Measurements from ENCODE around the gene TNFSF12.
A peak's percentile ranks its signal among the peaks of the same experiment; 100 is the strongest.

TNFSF12 gene

DNA sequence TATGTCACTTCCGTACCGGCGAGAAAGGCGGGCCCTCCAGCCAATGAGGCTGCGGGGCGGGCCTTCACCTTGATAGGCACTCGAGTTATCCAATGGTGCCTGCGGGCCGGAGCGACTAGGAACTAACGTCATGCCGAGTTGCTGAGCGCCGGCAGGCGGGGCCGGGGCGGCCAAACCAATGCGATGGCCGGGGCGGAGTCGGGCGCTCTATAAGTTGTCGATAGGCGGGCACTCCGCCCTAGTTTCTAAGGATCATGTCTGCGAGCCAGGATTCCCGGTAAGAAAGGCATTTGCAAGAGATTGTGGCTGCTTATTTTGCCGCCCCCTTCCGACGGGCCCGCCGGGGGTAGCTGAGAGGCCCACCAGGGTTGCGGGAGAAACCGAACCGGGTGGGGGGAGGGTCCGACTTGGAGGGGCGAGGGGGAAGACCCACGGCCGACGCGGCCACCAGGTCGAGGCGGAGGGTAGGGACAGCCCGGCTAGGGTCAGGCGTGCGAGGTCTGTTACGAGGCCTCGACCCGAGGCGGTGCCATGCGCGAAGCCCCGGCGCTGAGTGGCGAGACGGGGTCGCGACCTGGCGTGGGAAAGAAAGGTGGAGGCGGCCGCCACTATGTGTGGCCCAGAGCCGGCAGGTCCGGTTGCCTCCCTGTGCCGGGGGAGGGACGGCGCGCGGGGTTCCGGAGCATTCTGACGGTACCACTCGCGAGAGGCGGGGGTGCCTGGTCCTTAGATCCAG is 23.9 kb downstream of the TNFSF12 start:
- peak; percentile 97 for DNase-seq

DNA sequence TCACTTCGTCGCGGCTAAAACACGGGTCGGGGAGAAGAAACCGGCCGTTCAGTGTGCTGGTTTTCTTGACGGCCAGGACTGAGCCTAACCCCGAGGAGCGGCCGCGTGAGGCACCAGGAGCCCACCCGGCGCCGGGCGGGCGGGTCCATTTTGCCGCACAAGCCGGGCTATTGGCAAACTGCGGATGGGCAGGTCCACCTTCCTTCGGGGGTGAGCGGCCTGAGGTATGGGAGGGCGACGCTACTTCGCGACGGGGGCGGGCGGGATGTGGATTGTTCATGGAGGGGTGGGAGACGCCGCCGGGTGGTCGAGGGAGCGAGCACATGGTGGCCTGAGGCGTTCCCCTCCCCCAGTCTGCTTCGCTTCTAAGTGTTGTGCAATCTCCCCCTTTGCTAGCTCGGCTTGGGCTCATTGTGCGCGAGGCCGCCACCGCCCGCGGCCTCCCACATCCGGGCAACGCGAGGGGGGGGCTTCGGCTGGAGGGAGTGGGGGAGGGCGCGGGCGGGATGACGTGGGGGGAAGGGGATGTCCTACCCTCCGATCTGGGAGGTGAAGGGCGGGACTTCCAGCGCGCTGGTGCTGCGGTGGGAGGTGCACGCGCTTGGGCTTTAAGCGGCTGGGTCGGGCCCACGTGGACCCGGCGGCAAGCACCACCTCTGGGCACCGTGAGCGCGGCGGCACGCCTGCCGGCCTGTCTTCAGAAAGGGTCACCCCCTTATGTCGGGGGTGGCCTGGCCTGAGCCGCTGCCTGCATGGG is 24.6 kb downstream of the TNFSF12 start:
- DNase-seq: peak; percentile 76

DNA sequence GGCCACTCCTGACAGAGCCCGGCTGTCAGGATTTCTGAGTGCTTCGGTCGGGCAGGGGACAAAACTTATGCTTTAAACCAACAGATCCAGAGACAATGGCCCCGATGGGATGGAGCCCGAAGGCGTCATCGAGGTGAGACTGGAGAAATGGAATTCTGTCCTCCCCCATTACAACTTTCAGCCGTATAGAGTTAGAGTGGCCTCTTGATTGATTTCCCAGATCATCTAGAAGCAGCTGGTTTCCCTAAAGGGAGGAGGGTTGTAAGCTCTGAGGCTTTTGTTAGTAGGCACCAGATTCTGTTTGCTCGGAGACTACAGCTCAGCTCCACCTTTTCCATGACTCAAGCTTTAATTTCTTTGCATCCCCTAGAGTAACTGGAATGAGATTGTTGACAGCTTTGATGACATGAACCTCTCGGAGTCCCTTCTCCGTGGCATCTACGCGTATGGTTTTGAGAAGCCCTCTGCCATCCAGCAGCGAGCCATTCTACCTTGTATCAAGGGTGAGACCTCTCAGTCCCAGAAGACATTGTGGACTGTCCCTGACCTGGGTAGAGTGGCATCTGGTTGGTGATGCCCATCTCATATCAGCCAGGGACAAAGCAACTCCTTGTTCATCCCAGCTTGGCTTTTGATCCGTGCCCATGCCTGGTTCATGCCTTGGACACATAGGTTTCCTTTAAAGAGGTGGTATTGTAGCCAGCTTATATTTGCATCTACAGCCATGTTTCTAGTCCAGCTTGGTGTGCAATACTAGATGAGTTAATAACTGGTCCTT is 25.5 kb downstream of the TNFSF12 start:
- no peak for DNase-seq

DNA sequence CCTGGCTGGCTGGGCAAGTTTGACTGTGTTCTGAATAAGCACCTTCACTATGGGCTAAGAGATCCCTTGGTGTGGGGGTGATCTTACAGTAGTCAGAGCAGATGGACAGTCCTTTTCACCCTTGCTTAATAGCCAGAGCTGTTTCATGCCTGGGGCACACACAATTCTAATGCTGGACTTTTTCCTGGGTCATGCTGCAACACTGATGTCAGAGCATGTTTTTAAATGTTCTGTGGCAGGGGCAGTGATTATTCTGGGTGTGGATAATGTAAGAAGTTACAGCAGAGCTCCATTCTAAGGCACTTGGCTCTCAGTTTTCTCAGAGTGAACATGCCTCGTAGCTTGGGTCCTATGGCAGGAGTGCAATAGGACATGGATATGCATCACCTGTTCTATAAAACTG is 26.6 kb downstream of the TNFSF12 start:
- no peak for DNase-seq

DNA sequence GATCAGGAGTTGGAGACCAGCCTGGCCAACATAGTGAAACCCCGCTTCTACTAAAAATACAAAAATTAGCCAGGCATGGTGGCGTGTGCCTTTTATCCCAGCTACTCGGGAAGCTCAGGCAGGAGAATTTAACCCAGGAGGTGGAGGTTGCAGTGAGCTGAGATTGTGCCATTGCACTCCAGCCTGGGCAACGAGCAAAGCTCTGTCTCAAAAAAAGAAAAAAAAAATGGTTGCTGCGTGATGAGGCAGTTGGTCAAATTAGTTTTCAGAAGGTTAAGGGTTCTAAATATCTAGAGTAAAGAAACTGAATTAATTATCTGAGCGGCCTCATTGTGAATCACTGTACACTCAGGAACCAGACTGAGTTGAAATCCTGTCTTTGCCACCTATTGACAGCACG is 27.1 kb downstream of the TNFSF12 start:
- no peak for DNase-seq

DNA sequence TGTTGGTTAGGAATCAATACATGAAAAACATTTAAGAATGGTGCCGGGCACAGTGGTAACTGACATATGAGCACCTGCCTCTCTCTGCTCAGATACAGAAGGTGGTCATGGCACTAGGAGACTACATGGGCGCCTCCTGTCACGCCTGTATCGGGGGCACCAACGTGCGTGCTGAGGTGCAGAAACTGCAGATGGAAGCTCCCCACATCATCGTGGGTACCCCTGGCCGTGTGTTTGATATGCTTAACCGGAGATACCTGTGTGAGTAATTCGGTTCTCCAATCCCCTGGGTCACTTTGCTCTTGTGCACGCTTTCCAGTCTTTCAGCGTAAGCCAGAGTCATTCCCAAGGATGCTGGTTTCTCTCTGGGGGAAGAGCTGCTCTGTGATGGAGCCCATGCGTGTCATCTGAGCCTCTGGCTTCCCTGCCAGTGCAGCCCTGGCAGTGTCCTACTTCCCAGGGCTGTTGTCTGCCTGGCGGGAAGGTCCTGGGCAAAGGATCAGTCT is 27.6 kb downstream of the TNFSF12 start:
- DNase-seq: no peak

DNA sequence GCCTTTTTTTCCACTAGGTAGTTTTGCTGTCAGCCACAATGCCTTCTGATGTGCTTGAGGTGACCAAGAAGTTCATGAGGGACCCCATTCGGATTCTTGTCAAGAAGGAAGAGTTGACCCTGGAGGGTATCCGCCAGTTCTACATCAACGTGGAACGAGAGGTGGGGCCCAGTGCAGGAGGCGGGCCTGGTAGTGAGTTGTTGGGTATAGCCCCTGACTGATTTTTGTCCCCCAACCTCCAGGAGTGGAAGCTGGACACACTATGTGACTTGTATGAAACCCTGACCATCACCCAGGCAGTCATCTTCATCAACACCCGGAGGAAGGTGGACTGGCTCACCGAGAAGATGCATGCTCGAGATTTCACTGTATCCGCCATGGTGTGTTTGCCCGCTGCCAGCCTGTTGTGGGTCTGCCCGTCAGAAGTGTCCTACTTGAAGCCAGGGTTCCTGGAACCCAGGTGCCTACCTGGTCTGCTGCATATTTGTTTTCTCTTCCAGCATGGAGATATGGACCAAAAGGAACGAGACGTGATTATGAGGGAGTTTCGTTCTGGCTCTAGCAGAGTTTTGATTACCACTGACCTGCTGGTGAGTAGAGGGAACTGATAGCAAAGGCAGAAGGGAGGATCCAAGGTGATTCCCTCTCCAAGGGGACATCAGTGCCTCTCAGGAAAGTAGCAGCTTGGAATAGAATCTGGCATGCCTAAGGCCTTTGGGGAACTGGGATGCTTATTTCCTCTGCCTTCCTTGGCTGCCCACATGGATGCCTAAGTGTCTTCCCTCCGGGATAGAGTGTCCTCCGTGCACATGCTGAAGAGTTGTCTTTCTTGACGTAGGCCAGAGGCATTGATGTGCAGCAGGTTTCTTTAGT is 28.7 kb downstream of the TNFSF12 start:
- no peak for DNase-seq

DNA sequence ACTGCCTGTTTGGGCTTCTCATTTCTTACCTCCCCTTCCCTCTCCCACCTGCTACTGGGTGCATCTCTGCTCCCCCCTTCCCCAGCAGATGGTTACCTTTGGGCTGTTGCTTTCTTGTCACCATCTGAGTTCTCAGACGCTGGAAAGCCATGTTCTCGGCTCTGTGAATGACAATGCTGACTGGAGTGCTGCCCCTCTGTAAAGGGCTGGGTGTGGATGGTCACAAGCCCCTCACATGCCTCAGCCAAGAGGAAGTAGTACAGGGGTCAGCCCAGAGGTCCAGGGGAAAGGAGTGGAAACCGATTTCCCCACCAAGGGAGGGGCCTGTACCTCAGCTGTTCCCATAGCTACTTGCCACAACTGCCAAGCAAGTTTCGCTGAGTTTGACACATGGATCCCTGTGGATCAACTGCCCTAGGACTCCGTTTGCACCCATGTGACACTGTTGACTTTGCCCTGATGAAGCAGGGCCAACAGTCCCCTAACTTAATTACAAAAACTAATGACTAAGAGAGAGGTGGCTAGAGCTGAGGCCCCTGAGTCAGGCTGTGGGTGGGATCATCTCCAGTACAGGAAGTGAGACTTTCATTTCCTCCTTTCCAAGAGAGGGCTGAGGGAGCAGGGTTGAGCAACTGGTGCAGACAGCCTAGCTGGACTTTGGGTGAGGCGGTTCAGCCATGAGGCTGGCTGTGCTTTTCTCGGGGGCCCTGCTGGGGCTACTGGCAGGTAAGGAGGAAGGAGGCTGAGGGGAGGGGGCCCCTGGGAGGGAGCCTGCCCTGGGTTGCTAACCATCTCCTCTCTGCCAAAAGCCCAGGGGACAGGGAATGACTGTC is 30.4 kb downstream of the TNFSF12 start, which contains the start of gene CD68:
CD68 (plus strand) TSS at position 638 of the 833 bp plus-strand sequence; CDS start at position 678, 40 bp downstream.
- no peak for DNase-seq

DNA sequence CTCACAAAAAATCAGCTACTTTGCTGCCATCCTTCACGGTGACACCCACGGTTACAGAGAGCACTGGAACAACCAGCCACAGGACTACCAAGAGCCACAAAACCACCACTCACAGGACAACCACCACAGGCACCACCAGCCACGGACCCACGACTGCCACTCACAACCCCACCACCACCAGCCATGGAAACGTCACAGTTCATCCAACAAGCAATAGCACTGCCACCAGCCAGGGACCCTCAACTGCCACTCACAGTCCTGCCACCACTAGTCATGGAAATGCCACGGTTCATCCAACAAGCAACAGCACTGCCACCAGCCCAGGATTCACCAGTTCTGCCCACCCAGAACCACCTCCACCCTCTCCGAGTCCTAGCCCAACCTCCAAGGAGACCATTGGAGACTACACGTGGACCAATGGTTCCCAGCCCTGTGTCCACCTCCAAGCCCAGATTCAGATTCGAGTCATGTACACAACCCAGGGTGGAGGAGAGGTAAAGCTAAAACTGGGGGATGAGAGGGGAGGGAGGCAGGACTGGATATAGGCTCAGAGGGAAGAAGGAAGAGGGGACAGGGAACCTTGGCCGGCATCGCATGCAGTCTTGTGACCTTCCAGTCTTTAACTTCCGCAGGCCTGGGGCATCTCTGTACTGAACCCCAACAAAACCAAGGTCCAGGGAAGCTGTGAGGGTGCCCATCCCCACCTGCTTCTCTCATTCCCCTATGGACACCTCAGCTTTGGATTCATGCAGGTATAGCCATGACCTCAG is 31.2 kb downstream of the TNFSF12 start:
- no peak for DNase-seq

DNA sequence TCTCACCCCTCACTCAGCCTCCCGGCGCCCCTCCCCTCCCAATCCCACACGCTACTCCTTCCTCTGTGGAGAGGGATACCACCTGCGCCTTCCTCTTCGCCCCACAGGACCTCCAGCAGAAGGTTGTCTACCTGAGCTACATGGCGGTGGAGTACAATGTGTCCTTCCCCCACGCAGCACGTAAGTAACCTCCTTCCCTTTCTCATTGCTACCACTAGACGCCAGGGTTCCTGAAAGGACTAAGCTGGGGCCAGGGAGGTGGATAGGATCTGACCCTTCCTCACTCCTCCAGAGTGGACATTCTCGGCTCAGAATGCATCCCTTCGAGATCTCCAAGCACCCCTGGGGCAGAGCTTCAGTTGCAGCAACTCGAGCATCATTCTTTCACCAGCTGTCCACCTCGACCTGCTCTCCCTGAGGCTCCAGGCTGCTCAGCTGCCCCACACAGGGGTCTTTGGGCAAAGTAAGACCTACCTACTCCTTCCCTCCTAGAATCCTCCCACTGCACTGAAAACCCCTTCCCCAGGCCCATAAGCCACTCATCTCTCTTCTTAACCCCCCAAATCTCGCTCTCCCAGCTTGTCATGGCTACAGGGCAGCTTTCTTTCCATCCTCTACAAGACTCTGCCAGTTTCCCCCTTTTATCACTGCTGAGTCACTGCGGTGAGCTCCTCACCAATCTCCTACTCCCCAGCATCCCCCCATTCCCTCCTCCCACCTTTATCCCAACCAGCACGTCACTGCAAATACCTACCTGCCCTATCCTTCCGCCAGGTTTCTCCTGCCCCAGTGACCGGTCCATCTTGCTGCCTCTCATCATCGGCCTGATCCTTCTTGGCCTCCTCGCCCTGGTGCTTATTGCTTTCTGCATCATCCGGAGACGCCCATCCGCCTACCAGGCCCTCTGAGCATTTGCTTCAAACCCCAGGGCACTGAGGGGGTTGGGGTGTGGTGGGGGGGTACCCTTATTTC is 32.0 kb downstream of the TNFSF12 start:
- no peak for DNase-seq

DNA sequence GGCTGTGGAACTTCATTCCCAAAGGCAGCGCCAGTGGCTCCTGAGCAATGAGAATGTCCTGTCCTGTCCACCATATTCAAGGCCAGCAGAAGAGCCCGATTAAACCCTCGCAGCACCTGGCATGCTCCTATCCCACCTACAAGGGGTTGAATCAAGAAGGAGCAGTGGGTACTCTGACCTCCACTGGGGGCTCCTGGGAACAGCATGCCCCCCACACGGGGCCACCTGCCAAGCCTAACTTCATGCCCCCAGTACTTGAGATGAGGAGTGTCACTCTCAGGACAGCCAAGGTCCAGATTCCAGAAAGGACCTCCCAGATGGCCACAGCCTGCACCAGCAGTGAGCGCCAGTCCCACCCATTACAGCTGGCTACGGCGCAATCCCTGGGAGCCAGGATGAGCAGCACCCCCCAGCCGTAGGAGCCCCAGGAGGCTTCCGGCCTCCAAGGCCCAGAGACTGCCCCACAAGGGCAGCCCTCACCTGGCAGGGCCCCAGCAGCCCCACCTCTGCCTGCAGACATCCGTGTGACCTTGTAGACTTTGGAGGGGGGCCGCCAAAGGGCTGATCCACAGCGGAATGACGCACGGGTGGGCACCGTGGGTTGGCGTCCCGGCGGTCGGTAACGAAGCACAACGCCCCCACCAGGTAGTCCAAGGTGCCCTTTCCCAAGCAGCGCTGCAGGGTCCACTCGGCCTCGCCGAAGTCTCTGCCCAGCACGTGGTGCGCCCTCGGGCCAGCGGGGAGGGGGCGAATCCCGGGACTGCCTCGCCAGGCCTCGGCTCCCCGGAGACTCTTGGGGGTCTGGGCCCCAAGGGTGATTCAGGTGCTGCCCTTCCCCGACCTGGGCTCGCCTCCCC is 33.8 kb downstream of the TNFSF12 start:
- no peak for DNase-seq

DNA sequence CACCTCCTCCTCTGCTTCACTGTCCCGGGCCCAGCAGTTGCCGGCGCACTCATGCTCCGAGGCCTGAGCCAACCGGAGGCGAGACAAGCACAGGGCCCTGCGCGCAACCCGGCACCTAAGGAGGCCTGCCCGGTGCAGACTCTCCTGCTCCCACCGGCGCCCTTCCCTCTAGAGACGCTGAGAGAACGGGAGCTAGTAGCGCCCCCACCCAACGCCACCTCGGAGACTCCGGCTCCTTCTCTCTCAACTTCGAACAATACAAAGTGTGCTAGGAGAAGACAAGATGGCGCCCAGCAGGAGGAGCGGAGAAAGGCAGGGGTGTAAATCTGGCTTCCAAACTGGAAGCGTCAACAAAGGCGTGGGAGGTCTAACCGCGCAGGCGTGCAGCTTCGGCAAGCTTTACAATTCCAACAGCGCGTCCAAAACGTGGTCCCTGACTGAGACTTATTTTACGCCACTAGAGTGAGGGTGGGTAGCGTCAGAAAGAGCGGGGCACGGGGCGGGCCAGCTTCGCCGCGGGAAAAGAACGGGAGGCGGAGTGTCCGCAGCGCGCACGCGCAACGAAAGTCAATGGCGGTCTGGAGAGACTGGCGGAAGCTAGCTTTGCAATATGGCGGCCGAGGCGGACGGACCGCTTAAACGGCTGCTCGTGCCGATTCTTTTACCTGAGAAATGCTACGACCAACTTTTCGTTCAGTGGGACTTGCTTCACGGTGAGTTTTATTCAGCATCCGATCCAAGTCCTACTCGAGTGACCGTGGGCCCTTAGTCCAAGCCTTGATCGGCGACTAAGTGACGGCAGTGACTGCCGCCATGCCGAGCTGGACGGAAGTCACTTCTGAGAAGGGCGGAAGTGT is 34.6 kb downstream of the TNFSF12 start, which contains the start of gene MPDU1:
MPDU1 (plus strand) TSS at position 600 of the 857 bp plus-strand sequence; CDS start at position 611, 11 bp downstream.
- peak; percentile 95 for DNase-seq

DNA sequence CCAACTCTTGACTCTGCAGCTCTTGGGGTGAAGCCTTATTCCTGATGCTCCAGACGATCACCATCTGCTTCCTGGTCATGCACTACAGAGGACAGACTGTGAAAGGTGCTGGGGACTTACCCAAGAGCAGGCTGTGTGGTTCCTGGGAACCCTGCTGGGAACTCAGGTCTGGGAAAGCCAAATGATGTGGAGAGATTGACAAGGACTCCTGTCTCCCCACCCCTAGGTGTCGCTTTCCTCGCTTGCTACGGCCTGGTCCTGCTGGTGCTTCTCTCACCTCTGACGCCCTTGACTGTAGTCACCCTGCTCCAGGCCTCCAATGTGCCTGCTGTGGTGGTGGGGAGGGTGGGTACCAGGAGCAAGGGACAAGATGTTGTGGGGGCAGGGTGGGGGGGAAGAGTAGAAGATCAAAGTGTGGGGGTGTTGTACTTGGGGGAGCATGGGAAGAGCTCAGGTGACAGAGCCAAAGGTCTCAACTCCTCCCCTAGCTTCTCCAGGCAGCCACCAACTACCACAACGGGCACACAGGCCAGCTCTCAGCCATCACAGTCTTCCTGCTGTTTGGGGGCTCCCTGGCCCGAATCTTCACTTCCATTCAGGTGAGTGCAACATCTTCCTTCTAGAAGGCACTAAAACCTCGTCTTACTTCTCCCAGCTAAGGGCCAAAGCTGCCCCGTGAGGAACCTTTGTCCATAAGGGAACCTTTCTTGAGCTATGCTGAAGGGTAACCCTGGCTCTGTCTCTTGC is 38.0 kb downstream of the TNFSF12 start:
- DNase-seq: no peak

DNA sequence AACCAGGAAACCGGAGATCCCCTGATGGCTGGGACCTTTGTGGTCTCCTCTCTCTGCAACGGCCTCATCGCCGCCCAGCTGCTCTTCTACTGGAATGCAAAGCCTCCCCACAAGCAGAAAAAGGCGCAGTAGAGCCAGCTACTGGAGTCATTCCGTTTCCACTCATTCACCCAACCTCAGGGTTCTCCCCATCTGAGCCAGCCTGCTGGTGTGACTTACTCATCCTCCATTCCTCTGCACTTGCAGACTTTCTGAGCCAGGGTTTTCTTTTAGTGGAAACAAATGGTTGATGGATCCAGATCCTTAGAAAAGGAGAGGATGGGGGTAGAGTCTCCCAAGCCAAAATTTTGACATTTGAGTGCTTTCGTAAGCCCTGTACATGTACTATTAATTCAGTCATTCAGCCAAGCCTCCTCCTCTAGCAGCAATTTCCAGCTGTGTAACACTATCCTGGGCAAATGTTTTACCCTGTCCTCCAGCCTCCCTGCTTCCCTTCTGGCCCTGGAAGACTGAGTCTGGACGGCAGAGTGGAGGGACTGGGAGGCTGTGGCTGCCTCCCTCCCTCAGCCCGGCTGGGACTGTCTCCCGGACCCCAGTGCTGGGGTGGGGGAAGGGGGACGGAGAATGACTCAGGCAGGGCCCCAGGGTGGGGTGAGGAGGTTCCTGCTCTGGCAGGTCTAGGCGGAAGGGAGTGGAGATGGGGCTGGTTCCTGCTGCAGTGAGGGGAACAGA is 38.7 kb downstream of the TNFSF12 start:
- no peak for DNase-seq

DNA sequence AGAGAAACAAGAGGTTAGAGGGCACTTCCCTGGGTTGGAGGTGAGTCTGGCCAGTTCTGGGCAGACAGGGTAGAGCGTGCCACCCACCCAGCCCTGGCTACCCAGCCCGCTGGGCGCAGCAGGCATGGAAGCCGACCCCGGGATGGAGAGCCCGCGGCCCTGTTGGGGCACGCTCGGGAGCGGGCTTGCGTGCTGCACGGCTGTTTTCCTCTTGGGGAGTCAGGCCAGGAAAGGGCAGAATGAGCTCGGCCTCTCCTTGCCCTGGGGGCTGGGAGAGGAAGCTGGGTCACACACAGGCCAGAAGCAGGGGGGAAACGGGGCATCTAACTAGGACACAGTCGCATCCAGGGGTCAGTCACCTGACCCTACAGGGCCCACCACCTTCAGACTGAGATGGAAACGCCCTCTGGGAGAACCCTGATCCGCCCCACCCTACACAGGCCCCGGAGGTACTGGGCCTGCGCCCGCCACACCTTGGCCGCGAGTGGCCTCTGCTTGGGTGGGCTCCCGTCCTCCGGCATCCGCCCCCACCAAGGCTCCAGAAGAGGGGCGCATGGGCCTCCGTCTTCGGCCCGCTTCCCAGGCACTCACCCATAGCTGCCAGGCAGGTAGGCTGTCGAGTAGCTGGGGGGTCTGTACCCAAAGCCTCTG is 39.8 kb downstream of the TNFSF12 start:
- no peak for DNase-seq

Data from NCI-H345 (cell line).